NAMALWA (cell line): Measurements from ENCODE around the gene PDE4D.
"Not testable (repeated sequence)": the region's sequence is repeated elsewhere in the genome, so short reads cannot be mapped to it uniquely, and the experiment has no call there.

Experiments
- DNase-seq: peaks from one replicate; pipeline ENCODE4 v3.0.0-alpha.2; 2015; ENCODE audit warnings: low spot score

Gene PDE4D

DNA sequence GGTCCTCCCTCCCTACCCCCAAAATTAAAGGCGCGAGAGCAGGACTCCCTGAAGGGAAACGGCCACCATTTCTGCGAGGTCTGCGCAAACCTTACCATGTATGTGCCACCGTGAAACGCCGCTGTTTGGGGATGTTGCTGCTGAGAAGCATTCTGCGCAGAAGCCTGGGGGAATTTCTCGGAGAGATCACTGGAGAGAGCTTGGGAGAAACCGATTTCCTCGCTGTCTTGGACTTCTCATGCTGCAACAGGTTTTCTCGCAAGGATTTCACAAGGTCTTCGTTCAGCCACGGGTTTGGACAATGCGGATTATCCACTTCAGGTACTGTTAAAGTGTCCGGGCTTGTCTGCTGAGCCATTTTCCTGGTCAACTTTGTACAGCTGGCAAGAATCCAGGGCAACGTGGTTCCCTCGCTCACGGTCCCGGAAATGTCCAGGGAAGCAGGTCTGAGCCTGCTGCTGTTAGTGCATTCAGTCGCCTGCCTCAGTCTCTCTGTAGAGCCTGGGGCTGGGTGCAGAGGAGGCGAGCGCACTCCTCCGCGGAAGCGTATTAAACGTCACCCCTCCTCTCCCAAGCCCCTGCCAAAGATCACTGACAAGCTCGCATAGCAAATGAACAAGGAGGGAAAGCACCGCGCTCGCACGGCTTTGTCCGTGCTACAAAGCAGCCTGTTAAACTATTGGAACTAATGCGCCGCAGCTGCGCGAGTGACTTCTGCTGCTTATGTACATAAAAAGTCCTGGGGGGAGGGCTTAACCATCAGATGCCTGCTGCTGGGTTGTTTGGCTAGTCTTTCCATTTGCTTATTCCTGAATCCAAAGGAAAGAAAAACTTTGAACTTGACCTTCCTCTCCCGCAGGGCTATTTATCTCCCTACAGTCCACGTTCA is 125.1 kb downstream of the PDE4D start:
- peak; percentile 55 for DNase-seq

GRCh38 chr5:59767681-59768151 is 125.8 kb downstream of the PDE4D start:
- DNase-seq = peak; percentile 5

GRCh38 chr5:59767211-59767605 is 126.3 kb downstream of the PDE4D start:
- DNase-seq = peak; percentile 1

DNA sequence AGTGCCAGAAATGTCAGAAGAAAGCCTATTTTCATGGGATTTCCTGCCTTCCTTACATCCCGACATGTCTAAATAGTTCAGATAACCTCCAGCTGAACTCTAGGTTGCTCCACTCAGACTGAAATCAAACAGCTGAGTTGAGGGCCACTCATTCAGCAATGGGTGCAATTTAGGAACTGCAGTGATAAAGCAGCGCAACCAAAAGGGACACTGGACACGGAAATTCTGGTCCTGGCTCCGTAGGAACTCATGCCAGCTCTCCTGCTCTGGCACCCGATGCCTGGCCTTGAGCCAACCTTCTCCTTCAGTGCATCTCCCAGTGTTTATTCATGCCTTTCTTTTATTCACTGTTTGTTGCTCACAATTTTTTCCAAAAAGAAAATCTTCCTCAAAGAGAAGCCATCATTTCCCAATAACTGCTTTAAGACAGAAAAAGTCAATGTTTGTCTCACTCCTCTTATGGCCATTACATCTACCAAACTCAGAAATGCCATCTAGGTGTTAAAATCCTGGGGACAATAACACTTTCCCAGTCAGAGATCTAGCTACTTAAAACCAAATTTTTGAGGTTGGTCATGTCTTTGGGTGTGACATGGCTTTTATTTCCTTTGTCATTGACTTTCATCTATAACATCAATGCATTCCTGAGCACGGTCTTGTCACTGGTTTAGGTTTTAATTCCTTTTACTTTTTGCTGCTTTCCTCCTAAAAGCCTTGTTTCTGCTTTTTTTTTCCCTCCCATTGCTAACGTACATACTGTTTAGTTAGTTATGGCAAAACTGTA is 126.9 kb downstream of the PDE4D start:
- DNase-seq = peak; percentile 2

DNA sequence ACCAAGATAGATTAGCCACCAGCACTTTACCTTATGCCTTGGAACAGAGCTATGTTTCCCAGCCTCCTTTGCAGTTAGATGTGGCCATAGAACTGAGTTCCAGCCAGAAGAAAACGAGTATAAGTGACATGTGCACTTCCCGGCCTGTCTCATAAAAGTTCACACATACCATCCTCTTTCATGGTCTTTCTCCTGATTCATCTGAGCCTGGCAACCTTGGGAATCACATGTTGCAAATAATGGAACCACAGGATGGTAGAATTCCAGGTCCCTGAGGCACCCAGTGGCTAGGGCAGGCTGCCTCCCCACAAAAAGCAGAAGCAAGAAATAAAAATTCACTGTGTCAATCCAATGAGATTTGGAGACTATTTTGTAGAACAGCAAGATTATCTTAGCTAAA is 128.1 kb downstream of the PDE4D start:
- peak; percentile 1 for DNase-seq

- DNase-seq = peak; percentile 19
Observed at GRCh38 chr5:59764361-59764760, 129.2 kb downstream of the PDE4D start.

- DNase-seq = peak; percentile 12
Observed at GRCh38 chr5:59763541-59763940, 130.0 kb downstream of the PDE4D start.

GRCh38 chr5:59762232-59762631 is 131.3 kb downstream of the PDE4D start:
- DNase-seq = not testable (repeated sequence)

DNA sequence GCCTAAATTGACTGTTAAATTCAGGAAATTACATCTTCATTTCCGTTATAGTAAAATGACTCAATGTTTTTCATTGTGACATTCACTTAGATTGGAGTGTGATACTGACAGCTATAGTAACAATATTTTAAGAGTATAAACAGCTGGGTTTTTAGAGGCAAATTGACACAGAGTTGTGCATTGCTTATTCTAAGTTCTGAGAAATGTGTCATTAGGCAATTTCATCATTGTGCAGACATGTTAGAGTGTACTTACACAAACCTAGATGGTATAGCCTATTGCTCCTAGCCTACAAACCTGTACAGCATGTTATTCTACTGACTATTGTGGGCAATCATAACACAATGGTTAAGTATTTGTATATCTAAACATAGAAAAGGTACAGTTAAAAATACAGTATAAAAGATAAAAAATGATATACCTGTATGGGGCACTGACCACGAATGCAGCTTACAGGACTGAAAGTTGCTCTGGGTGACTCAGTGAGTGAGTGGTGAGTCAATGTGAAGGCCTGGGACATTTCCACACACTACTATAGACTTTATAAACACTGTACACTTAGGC is 132.7 kb downstream of the PDE4D start:
- no peak for DNase-seq

DNA sequence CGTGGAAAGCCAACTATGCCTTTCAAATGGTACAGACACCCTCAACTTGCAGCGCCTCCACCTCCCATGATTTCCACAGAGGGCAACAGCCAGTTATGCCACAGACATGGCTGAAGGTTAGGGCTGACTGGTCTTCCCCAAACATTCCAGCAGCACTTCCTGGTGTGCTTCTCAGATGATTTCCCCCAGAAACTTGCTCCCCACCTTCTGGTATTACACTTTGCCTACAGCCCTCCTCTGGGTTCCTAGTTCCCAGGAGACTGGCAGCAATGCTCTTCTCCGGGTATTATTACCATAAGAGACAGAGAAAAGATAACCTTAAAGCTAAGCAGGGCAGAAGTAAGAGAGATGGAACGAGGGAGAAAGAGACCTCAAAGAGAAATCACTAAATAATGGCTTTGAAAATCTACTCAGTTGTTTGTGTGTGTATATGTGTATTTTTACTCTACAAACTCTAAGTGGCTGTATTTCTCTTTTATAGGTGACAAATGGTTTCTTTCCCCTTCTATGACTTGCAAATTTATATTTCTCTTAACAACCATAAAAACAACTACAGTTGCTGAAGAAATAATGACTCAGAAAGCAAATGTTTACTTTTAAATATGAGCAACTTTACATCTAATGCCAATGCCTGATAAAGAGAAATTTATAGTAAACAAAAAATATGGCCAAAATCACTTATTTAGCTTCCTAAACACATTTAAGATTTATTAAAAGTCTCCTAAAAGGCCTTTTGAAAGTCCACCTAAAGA is 133.8 kb downstream of the PDE4D start:
- no peak for DNase-seq

- no peak for DNase-seq
Observed at GRCh38 chr5:59758566-59758965, 135.0 kb downstream of the PDE4D start.

DNA sequence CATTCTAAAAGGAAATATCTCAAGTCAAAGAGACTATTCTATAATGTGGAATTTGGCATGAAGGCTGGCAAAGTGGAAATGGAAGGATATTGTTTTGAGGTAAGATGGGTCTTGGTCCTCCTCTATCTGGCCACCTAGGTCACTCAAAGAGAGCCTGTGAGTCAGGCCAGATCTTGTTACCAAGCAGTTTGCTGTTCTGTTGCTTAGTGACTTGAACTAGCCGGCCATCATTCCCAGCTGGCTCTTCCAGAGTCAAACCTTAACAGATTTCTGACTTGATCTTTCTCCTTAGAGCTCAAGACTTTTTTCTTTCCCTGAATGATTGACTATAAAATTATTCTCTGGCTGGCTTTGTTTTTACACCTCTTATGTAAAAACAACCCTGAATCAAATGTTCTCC is 136.1 kb downstream of the PDE4D start:
- DNase-seq = no peak

DNA sequence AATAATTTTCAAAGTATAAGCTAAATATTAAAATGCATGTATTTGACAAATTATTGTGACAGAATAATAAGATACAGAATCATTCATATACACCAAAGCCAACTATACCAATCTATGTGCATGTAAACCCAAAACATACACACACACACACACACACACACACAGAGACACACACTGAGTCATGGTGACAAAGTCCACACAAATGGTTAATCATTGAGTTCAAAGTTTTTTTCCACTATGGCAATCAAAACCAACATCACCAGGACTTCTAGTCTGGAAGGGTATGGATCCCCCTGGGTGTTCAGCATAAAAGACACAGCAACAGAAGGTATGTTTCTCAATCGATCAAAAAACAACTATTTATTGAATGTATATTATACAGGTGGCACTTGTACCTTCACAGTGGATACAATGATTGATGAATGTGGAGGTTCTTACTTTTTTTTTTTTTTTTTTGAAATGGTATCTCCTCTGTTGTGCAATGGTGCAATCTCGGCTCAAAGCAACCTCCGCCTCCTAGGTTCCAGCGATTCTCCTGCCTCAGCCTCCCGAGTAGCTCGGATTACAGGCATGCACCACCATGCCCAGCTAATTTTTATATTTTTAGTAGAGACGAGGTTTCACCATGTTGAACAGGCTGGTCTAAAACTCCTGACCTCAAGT is 137.0 kb downstream of the PDE4D start:
- DNase-seq = no peak

DNA sequence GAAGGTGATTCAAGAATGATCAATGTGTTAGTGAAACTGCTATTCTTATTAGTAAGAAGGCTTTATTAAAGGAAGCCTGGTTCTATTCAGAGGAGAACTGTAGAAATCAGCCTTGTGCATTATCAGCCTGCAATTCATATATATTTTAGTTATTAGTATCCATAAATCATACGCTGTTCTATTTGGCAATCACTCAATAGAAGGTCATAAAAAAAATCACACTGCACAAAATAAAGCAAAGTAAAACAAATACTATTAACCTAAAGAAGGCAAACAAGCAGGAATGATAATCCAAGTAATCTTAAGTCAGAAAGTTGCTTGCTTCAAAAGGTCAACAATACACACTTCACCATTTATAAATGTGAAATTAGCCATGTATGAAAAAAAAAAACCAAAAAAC is 138.1 kb downstream of the PDE4D start:
- no peak for DNase-seq

- DNase-seq = no peak
Observed at GRCh38 chr5:59753599-59753998, 139.9 kb downstream of the PDE4D start.

DNA sequence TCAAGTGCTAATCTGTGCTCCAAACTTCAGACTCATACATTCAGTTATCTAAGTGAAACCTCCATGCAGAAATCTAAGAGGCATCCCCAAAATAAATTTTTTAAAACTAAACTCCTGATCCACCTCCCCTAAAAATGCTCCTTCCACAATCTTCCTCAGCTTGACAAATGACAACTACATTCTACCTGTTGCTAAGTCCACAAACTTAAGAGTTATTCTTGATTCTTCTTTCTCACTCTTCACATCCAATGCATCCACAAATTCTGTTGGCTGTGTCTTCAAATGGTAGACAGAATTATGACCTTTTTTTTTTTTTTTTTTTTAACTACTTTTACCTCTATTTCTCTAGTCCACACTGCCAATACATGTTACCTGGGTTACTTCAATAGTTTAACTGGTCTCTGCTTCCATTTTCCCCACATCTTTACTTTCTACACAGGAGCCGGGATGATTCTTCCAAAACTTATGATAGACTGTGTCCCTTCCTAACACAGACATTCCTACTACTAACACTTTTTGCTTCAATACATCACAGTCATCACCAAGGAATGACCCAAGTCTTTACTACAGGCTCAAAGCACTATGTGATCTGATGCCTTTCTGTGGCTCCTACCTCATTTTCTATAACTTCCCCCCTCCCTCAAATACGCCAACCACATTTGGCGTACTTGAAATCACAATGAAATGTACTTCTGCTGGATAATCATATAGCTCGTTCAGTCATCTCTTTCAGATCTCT is 143.6 kb downstream of the PDE4D start:
- no peak for DNase-seq

- not testable (repeated sequence) for DNase-seq
Observed at GRCh38 chr5:59748036-59748663, 145.4 kb downstream of the PDE4D start.

DNA sequence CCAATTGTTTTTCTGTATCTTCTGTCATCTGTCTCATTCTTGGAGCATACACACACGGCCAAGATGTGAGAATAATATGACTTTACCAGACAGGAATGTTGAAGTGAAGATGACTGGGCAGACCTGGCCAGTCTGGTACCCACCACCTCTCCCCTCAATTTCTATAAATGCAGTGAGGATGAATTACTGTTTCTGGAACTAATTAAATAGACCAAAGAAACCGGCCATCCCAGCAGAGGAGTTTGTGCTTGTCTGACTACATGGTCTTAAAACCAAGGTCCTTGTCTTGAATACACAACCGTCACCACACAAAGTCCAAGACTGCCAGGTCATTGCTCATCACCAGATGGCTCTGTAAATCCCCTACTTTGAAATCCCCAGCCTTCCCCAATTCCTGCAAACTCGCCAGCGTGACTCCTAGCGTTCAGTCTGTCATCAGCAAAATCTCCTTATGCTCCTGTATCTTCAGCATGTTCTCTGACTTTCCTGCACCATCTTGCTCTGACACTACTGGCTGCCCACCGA is 147.2 kb downstream of the PDE4D start:
- no peak for DNase-seq

DNA sequence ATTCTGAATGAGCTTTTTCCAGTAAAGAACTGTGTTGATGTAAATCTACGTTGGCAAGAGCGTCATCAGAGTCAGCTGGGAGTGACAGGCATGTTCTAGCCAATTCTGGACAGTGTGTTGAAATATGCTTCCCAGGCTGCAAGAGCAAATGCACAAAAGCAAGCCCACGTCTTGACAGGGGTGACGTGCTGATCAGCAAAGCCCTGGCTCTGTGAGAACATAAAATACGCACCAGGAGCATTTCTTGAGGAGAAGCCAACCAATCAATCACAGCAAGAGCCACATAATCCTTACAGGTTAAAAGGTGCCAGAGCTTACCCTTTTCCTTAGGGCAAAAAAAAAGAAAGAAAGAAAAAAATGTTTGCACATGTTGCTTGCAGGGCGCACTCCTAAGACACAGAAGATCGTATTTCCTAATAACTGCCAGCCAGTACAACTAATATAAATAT is 148.1 kb downstream of the PDE4D start:
- DNase-seq = no peak

DNA sequence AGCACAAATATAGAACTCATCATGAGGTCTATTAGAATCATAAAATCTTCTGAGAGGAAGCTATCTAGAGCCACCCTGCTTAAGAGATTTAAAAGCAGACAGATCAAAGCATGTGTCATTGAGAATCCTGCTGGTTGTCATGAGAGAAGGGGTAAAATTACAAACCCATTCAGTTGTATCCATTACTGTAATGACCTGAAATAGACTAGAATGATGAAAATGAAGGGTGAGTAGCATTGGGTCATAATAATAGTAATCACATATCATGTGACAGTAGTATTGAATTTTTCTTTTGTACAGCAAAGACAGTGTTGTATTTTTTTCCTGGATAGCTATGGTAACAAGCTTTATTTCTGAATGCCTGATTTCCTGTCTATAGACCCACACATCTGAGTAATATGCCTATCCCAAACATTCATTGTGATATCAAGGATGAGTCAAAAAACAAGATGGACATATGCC is 149.0 kb downstream of the PDE4D start:
- no peak for DNase-seq
